ENCODE data around the gene PAX5.

The PAX5 gene

GRCh38 chr9:36867672-36868471 is 166.2 kb downstream of the PAX5 start:
- no peak overlapping the region for H3K4me3 ChIP-seq (IDR thresholded peaks at IDR 0.05; ENCODE audit: insufficient read depth, low read depth, low read length)
- no peak overlapping the region for H2AFZ ChIP-seq (ENCODE audit: low read depth)
- H3K27ac ChIP-seq, result no peak overlapping the region
- H3K27me3 ChIP-seq (ENCODE audit: insufficient read depth, low read depth), result peaks cover 12% of the 10 kb centered on the region
- no peaks in the 10 kb centered on the region for H4K20me1 ChIP-seq (ENCODE audit: insufficient read depth)
- no peak overlapping the region for H3K4me2 ChIP-seq
- no peak for TF ChIP-seq CTCF (conservative IDR thresholded peaks at IDR 0.05; ENCODE audit: low read depth, low read length)
- H3K79me2 ChIP-seq (ENCODE audit: insufficient read depth, low read depth), result no peaks in the 10 kb centered on the region
- H3K36me3 ChIP-seq (ENCODE audit: insufficient read depth), result no peaks in the 10 kb centered on the region
- no peaks in the 10 kb centered on the region for H3K4me1 ChIP-seq (ENCODE audit: low read depth, poor library complexity, severe bottlenecking)
- no peak overlapping the region for H3K9ac ChIP-seq

- no peak overlapping the region for H3K9ac ChIP-seq
- no peak overlapping the region for H3K4me3 ChIP-seq (IDR thresholded peaks at IDR 0.05; ENCODE audit: insufficient read depth, low read depth, low read length)
- no peak for TF ChIP-seq CTCF (conservative IDR thresholded peaks at IDR 0.05; ENCODE audit: low read depth, low read length)
- H4K20me1 ChIP-seq (ENCODE audit: insufficient read depth), result no peaks in the 10 kb centered on the region
- H3K27ac ChIP-seq, result no peak overlapping the region
- no peak overlapping the region for H2AFZ ChIP-seq (ENCODE audit: low read depth)
- no peaks in the 10 kb centered on the region for H3K36me3 ChIP-seq (ENCODE audit: insufficient read depth)
- no peaks in the 10 kb centered on the region for H3K4me1 ChIP-seq (ENCODE audit: low read depth, poor library complexity, severe bottlenecking)
- H3K4me2 ChIP-seq, result no peak overlapping the region
- H3K27me3 ChIP-seq (ENCODE audit: insufficient read depth, low read depth), result peaks cover 12% of the 10 kb centered on the region
- no peaks in the 10 kb centered on the region for H3K79me2 ChIP-seq (ENCODE audit: insufficient read depth, low read depth)
Measured at GRCh38 chr9:36867241-36867640, 166.8 kb downstream of the PAX5 start.

DNA sequence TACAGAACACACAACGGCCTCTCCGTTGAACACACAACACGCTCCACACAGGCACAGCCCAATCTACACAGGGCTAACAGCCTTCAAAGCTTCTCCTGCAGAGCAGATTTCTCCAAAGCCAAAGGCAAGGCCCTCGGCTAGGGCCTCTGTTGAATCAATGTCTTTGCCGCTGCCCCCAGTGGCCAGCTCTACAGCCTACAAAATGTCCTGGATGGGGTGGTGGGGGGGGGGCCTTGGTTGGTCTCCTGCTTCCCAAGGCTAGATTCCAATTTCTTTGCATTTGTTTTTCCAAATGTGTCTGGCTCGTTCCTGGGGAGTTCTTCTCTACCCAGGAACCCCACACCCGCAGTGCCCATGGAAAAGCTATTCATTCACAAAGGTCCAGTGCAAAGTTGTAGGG is 167.2 kb downstream of the PAX5 start:
- no peak overlapping the region for H3K4me2 ChIP-seq
- peaks cover 12% of the 10 kb centered on the region for H3K27me3 ChIP-seq (ENCODE audit: insufficient read depth, low read depth)
- no peaks in the 10 kb centered on the region for H3K4me1 ChIP-seq (ENCODE audit: low read depth, poor library complexity, severe bottlenecking)
- no peaks in the 10 kb centered on the region for H3K36me3 ChIP-seq (ENCODE audit: insufficient read depth)
- TF ChIP-seq CTCF (conservative IDR thresholded peaks at IDR 0.05; ENCODE audit: low read depth, low read length), result no peak
- H3K4me3 ChIP-seq (IDR thresholded peaks at IDR 0.05; ENCODE audit: insufficient read depth, low read depth, low read length), result no peak overlapping the region
- H4K20me1 ChIP-seq (ENCODE audit: insufficient read depth), result no peaks in the 10 kb centered on the region
- H3K27ac ChIP-seq, result no peak overlapping the region
- no peak overlapping the region for H3K9ac ChIP-seq
- no peak overlapping the region for H2AFZ ChIP-seq (ENCODE audit: low read depth)
- no peaks in the 10 kb centered on the region for H3K79me2 ChIP-seq (ENCODE audit: insufficient read depth, low read depth)

DNA sequence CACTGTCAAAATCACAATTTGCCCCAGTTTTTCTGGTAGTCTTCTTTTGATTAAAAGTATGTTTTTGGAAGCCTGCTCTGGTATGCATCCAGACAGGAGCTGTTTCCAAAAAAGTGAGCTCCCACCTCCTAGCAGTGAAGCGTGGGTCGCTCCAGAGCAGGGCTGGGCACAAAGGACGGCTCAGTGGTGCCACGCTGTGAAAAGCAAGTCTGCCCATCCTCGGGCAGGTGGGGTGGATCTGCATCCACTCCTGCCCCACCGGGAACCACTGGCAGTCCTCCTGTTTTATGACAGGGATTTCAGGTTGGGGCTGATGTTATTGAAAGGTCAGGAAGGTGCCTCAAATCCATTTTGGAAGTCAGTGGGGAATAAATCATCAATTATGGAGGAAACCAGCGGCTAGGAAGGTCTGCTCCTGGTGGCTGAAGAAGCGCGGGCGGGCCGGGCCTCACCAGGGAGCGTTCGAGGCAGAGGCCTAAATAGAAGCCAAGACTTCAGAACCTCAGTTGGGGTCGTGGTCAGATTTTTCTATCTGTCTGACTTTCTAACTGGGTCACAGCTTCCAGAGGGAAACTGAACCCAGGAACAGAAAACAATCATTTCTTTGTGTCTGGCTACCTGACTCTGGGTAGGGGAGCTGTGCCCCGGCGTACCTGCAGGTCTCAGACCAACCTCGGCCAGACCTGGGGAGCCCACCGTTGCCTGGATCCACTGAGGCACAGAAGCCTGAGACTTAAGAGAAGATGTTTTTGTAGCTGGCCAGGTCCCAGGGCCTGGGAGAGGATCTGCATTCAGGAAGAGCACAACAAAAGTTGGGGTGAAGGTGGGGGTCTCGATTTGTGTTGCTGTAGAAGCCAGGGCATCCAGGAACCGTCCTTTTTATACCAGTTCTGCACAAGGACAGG is 168.1 kb downstream of the PAX5 start:
- H3K4me3 ChIP-seq (IDR thresholded peaks at IDR 0.05; ENCODE audit: insufficient read depth, low read depth, low read length), result no peak overlapping the region
- no peaks in the 10 kb centered on the region for H4K20me1 ChIP-seq (ENCODE audit: insufficient read depth)
- H3K27ac ChIP-seq, result no peak overlapping the region

More for the DNA sequence above, 168.1 kb downstream of the PAX5 start:
- Histone ChIP-seq H3K36me3 (ENCODE audit: insufficient read depth) (no peaks in the 10 kb centered on the region), H3K79me2 (ENCODE audit: insufficient read depth, low read depth) (no peaks in the 10 kb centered on the region), H3K9ac (no peak overlapping the region), H3K4me2 (no peak overlapping the region), H3K4me1 (ENCODE audit: low read depth, poor library complexity, severe bottlenecking) (no peaks in the 10 kb centered on the region), H2AFZ (ENCODE audit: low read depth) (no peak overlapping the region), H3K27me3 (ENCODE audit: insufficient read depth, low read depth) (peaks cover 12% of the 10 kb centered on the region)
- TF ChIP-seq CTCF (conservative IDR thresholded peaks at IDR 0.05; ENCODE audit: low read depth, low read length), result no peak

Data from KMS-11 (cell line).